ENCODE data around the gene SRSF3.
"Not testable (repeated sequence)": the region's sequence is repeated elsewhere in the genome, so short reads cannot be mapped to it uniquely, and the experiment has no call there.

SRSF3 gene

GRCh38 chr6:36605560-36606391, 11.6 kb downstream of the SRSF3 start:
- DNase-seq: no peak

GRCh38 chr6:36607305-36607682, 13.1 kb downstream of the SRSF3 start:
- DNase-seq: not testable (repeated sequence)

GRCh38 chr6:36607683-36608386, 13.7 kb downstream of the SRSF3 start:
- no peak for DNase-seq

- DNase-seq: no peak
Observed at GRCh38 chr6:36608788-36609563, 14.8 kb downstream of the SRSF3 start.

- no peak for DNase-seq
Observed at GRCh38 chr6:36609582-36609981, 15.4 kb downstream of the SRSF3 start.

- no peak for DNase-seq
Observed at GRCh38 chr6:36610041-36610955, 16.1 kb downstream of the SRSF3 start.

GRCh38 chr6:36610956-36611336, 16.8 kb downstream of the SRSF3 start:
- no peak for DNase-seq

GRCh38 chr6:36611679-36612078, 17.5 kb downstream of the SRSF3 start:
- not testable (repeated sequence) for DNase-seq

- DNase-seq: no peak
Observed at GRCh38 chr6:36612101-36612625, 18.0 kb downstream of the SRSF3 start.

GRCh38 chr6:36613200-36613995, 19.2 kb downstream of the SRSF3 start:
- no peak for DNase-seq

- DNase-seq: peak; percentile 42
Observed at GRCh38 chr6:36615018-36615761, 21.0 kb downstream of the SRSF3 start.

GRCh38 chr6:36616893-36617521, 22.8 kb downstream of the SRSF3 start:
- DNase-seq: peak; percentile 63

GRCh38 chr6:36618366-36619355, 24.5 kb downstream of the SRSF3 start:
- no peak for DNase-seq

GRCh38 chr6:36621371-36621855, 27.3 kb downstream of the SRSF3 start:
- DNase-seq: no peak

GRCh38 chr6:36622901-36623546, 28.9 kb downstream of the SRSF3 start:
- DNase-seq: no peak

GRCh38 chr6:36623547-36624459, 29.6 kb downstream of the SRSF3 start:
- peak; percentile 72 for DNase-seq

Measured in T1000 (cell line).